Fibroblast of lung (primary cell): ENCODE data around the gene ZACN.

Source experiments
- EZH2 ChIP-seq: IDR thresholded peaks from 2 replicates; pipeline ENCODE4 v1.5.1; 2012; ENCODE audit warnings: low read length, control low read depth, mild to moderate bottlenecking; ENCODE audit errors: missing control alignments
- TF ChIP-seq, protein P1 (sequence below), 2 donors: IDR thresholded peaks in 1 of 2; conservative IDR thresholded peaks in 1 of 2; 1 replicate in 1 of 2; 2 replicates in 1 of 2; pipeline ENCODE4 v1.5.1; 2011 to 2012; ENCODE audit warnings: low read length in 2 of 2, control low read depth in 1 of 2, inconsistent platforms in 1 of 2, low read depth in 1 of 2, mild to moderate bottlenecking in 1 of 2

- TF ChIP-seq, protein P1, sequence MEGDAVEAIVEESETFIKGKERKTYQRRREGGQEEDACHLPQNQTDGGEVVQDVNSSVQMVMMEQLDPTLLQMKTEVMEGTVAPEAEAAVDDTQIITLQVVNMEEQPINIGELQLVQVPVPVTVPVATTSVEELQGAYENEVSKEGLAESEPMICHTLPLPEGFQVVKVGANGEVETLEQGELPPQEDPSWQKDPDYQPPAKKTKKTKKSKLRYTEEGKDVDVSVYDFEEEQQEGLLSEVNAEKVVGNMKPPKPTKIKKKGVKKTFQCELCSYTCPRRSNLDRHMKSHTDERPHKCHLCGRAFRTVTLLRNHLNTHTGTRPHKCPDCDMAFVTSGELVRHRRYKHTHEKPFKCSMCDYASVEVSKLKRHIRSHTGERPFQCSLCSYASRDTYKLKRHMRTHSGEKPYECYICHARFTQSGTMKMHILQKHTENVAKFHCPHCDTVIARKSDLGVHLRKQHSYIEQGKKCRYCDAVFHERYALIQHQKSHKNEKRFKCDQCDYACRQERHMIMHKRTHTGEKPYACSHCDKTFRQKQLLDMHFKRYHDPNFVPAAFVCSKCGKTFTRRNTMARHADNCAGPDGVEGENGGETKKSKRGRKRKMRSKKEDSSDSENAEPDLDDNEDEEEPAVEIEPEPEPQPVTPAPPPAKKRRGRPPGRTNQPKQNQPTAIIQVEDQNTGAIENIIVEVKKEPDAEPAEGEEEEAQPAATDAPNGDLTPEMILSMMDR (conservative IDR thresholded peaks at IDR 0.05 in 1 of 2, IDR thresholded peaks at IDR 0.05 in 1 of 2; ENCODE audit: low read depth in 1 of 2, low read length in 2 of 2), result no peak
- no peak for TF ChIP-seq EZH2
Measured at GRCh38 chr17:76063875-76064546, 15.0 kb upstream of the ZACN start.
